PC-9 (cell line): ENCODE measurements around the gene ARIH1. TPM values are rescaled to one million over a fixed set of nuclear protein-coding genes. Genes with fewer than 3 reads are reported as not detected.

Source experiments
- BruUV-seq: library from RNA; stranded (reverse); fragments of 400-500 nt; replicated peaks from 2 replicates; lab custom pipeline; 2021; lab: Mats Ljungman, UMichigan
- CTCF ChIA-PET: fragments of 300-600 bp; sonication (Branson Sonifier 250); formaldehyde crosslinking; loops from one replicate; lab custom pipeline; 2022; ENCODE audit warnings: antibody characterized with exemption; lab: Charles Lee
- POLR2A ChIA-PET: fragments of 300-600 bp; sonication (Branson Sonifier 250); formaldehyde crosslinking; loops from one replicate; lab custom pipeline; 2022; ENCODE audit warnings: antibody characterized with exemption; ENCODE audit not compliant: unreplicated experiment; lab: Charles Lee
- DNase-seq, 2 experiments: peaks; one replicate each; pipeline versions ENCODE4 v3.0.0 to v3.0.0-alpha.2; 2015 to 2022; ENCODE audit warnings: mixed read lengths in 1 of 2
- H2AFZ ChIP-seq: fragments of 200-600 bp; sonication (generic); 2 replicates; pipeline ENCODE4 v1.8.1; 2017; ENCODE audit warnings: antibody characterized with exemption
- H3F3A ChIP-seq: fragments of 200-600 bp; sonication (generic); 2 replicates; pipeline ENCODE4 v1.8.1; 2017; ENCODE audit warnings: antibody characterized with exemption, mild to moderate bottlenecking, low read depth; ENCODE audit not compliant: insufficient read depth
- H3K27ac ChIP-seq: fragments of 200-600 bp; sonication (generic); 2 replicates; pipeline ENCODE4 v1.6.1; 2016; ENCODE audit warnings: mixed run types
- H3K27me3 ChIP-seq: fragments of 200-600 bp; sonication (generic); 2 replicates; pipeline ENCODE4 v1.6.1; 2016; ENCODE audit warnings: low read depth, mixed run types; ENCODE audit not compliant: insufficient read depth
- H3K36me3 ChIP-seq: fragments of 200-600 bp; sonication (generic); 2 replicates; pipeline ENCODE4 v1.6.1; 2016; ENCODE audit warnings: low read depth, mixed run types
- H3K4me1 ChIP-seq: fragments of 200-600 bp; sonication (generic); replicated peaks from 2 replicates; pipeline ENCODE4 v1.6.1; 2016; ENCODE audit warnings: mixed run types; ENCODE audit not compliant: insufficient read depth
- H3K4me2 ChIP-seq: fragments of 200-600 bp; sonication (generic); 2 replicates; pipeline ENCODE4 v1.6.1; 2017; ENCODE audit warnings: mixed run types
- H3K4me3 ChIP-seq: fragments of 200-600 bp; sonication (generic); 2 replicates; pipeline ENCODE4 v1.6.1; 2016; ENCODE audit warnings: mixed run types
- H3K79me2 ChIP-seq: fragments of 200-600 bp; sonication (generic); 2 replicates; pipeline ENCODE4 v1.6.1; 2017; ENCODE audit warnings: low read depth, mixed run types
- H3K9me2 ChIP-seq: fragments of 200-600 bp; sonication (generic); 2 replicates; pipeline ENCODE4 v1.8.1; 2017; ENCODE audit warnings: mild to moderate bottlenecking; ENCODE audit not compliant: insufficient read depth
- H3K9me3 ChIP-seq: fragments of 200-600 bp; sonication (generic); 2 replicates; pipeline ENCODE4 v1.8.1; 2016; ENCODE audit warnings: low read depth; ENCODE audit not compliant: insufficient read depth
- H4K20me1 ChIP-seq: fragments of 200-600 bp; sonication (generic); 2 replicates; pipeline ENCODE4 v1.8.1; 2017; ENCODE audit not compliant: insufficient read depth
- CTCF ChIP-seq: fragments of 200-600 bp; sonication (generic); conservative IDR thresholded peaks from 2 replicates; pipeline ENCODE4 v1.6.1; 2017; ENCODE audit warnings: mixed run types, antibody characterized with exemption, mild to moderate bottlenecking, moderate library complexity
- EZH2 ChIP-seq: fragments of 200-600 bp; sonication (generic); IDR thresholded peaks from 2 replicates; pipeline ENCODE4 v1.8.0; 2017; ENCODE audit warnings: antibody characterized with exemption, low read depth
- intact Hi-C: fragments of 100-400 bp; cut with micrococcal nuclease; formaldehyde crosslinking; loops from one replicate; pipeline ENCODE4 v1.10.0; 2022; ENCODE audit not compliant: unreplicated experiment
- total RNA-seq: library from RNA; stranded (reverse); gene quantifications from 2 replicates; pipeline ENCODE4 v1.2.3, GENCODE V29; 2021

ARIH1 gene
- total RNA-seq, 1 experiment from 2014 or later: 144 TPM

- Histone ChIP-seq H3K36me3 (0 out of 2 replicates have a peak, but pooled peaks cover 4% of the 10 kb centered on the region), H3K4me3 (no peak overlapping the region), H3K4me1 (no peaks in the 10 kb centered on the region), H3K9me2 (no peaks in the 10 kb centered on the region), H2AFZ (no peak overlapping the region), H3F3A (no peaks in the 10 kb centered on the region; the same call in 1 of the 2 replicates), H4K20me1 (peaks cover 21% of the 10 kb centered on the region), H3K79me2 (peaks cover 20% of the 10 kb centered on the region), H3K27me3 (no peaks in the 10 kb centered on the region), H3K4me2 (no peak overlapping the region), H3K27ac (no peak overlapping the region), H3K9me3 (no peaks in the 10 kb centered on the region)
- no peak for DNase-seq
- BruUV-seq: no TSS peak
- ChIA-PET POLR2A (no interaction called here), CTCF (no interaction called here)
- intact Hi-C loops: no loop called here
- no peak for TF ChIP-seq EZH2
- no peak for TF ChIP-seq CTCF
Measured at GRCh38 chr15:72559781-72560180, 85.7 kb downstream of the ARIH1 start.

- H3K9me3 ChIP-seq: no peaks in the 10 kb centered on the region
- H3K79me2 ChIP-seq: peaks cover 13% of the 10 kb centered on the region
- no peak for TF ChIP-seq EZH2
- TF ChIP-seq CTCF: no peak
- no peak overlapping the region for H3K27ac ChIP-seq
- no peak overlapping the region for H3K4me3 ChIP-seq
- ChIA-PET CTCF (no interaction called here), POLR2A (no interaction called here)
- no TSS peak for BruUV-seq
- DNase-seq: no peak
- no peaks in the 10 kb centered on the region; the same call in 1 of the 2 replicates for H3F3A ChIP-seq
- H2AFZ ChIP-seq: no peak overlapping the region
- H3K4me2 ChIP-seq: no peak overlapping the region
- H3K4me1 ChIP-seq: no peaks in the 10 kb centered on the region
- H3K36me3 ChIP-seq: 0 out of 2 replicates have a peak, but pooled peaks cover 1% of the 10 kb centered on the region
- intact Hi-C loops: no loop called here
- H4K20me1 ChIP-seq: peaks cover 14% of the 10 kb centered on the region
- H3K27me3 ChIP-seq: no peaks in the 10 kb centered on the region
- H3K9me2 ChIP-seq: no peaks in the 10 kb centered on the region
Measured at GRCh38 chr15:72560458-72560857, 86.3 kb downstream of the ARIH1 start.

GRCh38 chr15:72562386-72562785 is 88.3 kb downstream of the ARIH1 start:
- no peaks in the 10 kb centered on the region for H3F3A ChIP-seq
- H3K27me3 ChIP-seq: no peaks in the 10 kb centered on the region
- ChIA-PET POLR2A (no interaction called here), CTCF (no interaction called here)
- H3K36me3 ChIP-seq: no peaks in the 10 kb centered on the region
- no peak for DNase-seq
- H2AFZ ChIP-seq: no peak overlapping the region
- TF ChIP-seq CTCF (no peak), EZH2 (no peak)
- intact Hi-C loops: no loop called here
- no TSS peak for BruUV-seq
- no peaks in the 10 kb centered on the region for H3K9me3 ChIP-seq
- no peak overlapping the region for H3K4me3 ChIP-seq
- no peak overlapping the region for H3K27ac ChIP-seq
- no peaks in the 10 kb centered on the region for H3K4me1 ChIP-seq
- no peaks in the 10 kb centered on the region; the same call in 1 of the 2 replicates for H3K9me2 ChIP-seq
- H3K79me2 ChIP-seq: peaks cover 12% of the 10 kb centered on the region; the same call in 1 of the 2 replicates
- H4K20me1 ChIP-seq: peaks cover 6% of the 10 kb centered on the region
- H3K4me2 ChIP-seq: no peak overlapping the region
